Thyroid gland (tissue), 4 donors: ENCODE data around the gene CLMN.

Experiments
- POLR2A ChIP-seq, 2 donors: fragments of 450-650 bp; IDR thresholded peaks; one replicate each; pipeline ENCODE4 v1.6.1; 2017; ENCODE audit warnings: antibody characterized with exemption in 2 of 2, mild to moderate bottlenecking in 2 of 2, moderate library complexity in 1 of 2
- TF ChIP-seq, protein P1 (sequence below), 6 experiments: fragments of 200-600 bp in 3 of 6; fragments of 450-650 bp in 3 of 6; sonication (generic) in 3 of 6; IDR thresholded peaks; one replicate each; pipeline ENCODE4 v1.5.1; 2016 to 2019; ENCODE audit warnings: antibody characterized with exemption in 6 of 6, mild to moderate bottlenecking in 2 of 6, inconsistent platforms in 1 of 6, moderate library complexity in 1 of 6

DNA sequence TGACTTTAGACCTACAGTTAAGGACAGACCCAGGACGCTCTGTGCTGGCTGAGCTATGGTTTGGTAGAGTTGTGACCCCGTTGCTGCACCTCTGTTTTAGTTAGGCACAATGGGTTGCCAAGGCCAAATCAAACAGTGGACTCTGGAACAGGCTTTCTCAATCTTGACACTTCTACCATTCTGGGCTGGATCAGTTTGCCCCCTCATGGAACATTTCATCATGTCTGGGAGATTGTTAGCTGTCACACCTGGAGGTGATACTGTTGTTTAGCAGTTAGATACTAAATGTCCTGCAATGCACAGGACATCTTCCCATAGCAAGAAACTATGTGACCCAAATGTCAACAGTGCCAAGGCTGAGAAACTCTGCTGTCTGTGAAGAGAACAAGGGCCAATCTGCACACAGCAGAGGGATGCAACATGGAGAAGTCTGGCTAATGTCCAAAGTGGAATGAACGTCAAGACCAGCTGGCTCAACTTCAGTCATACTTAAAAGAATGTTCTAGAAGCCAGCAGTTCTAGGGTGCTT, 96.8 kb downstream of the CLMN start:
- TF ChIP-seq, protein P1, sequence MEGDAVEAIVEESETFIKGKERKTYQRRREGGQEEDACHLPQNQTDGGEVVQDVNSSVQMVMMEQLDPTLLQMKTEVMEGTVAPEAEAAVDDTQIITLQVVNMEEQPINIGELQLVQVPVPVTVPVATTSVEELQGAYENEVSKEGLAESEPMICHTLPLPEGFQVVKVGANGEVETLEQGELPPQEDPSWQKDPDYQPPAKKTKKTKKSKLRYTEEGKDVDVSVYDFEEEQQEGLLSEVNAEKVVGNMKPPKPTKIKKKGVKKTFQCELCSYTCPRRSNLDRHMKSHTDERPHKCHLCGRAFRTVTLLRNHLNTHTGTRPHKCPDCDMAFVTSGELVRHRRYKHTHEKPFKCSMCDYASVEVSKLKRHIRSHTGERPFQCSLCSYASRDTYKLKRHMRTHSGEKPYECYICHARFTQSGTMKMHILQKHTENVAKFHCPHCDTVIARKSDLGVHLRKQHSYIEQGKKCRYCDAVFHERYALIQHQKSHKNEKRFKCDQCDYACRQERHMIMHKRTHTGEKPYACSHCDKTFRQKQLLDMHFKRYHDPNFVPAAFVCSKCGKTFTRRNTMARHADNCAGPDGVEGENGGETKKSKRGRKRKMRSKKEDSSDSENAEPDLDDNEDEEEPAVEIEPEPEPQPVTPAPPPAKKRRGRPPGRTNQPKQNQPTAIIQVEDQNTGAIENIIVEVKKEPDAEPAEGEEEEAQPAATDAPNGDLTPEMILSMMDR (IDR thresholded peaks at IDR 0.05): no peak
- TF ChIP-seq POLR2A (IDR thresholded peaks at IDR 0.05): no peak
